NCI-H2227 (cell line): ENCODE data around the gene ARRDC4.

Experiments used
- DNase-seq: peaks from one replicate; lab custom pipeline; 2025; ENCODE audit not compliant: unreplicated experiment; lab: John Stamatoyannopoulos, UW

The ARRDC4 gene

GRCh38 chr15:97995881-97996603, 35.5 kb downstream of the ARRDC4 start:
- DNase-seq: no peak

- no peak for DNase-seq
These were observed 38.0 kb downstream of the ARRDC4 start for GRCh38 chr15:97998307-97999071.

- DNase-seq: no peak
These were observed 40.0 kb downstream of the ARRDC4 start for GRCh38 chr15:98000249-98001203.

GRCh38 chr15:98001663-98002194, 41.2 kb downstream of the ARRDC4 start:
- DNase-seq: no peak

- DNase-seq: no peak
These were observed 41.9 kb downstream of the ARRDC4 start for GRCh38 chr15:98002419-98002818.

GRCh38 chr15:98002866-98003265, 42.4 kb downstream of the ARRDC4 start:
- DNase-seq: no peak

GRCh38 chr15:98003518-98003917, 43.0 kb downstream of the ARRDC4 start:
- DNase-seq: no peak

- DNase-seq: no peak
These were observed 43.5 kb downstream of the ARRDC4 start for GRCh38 chr15:98003996-98004395.

GRCh38 chr15:98005659-98006058, 45.2 kb downstream of the ARRDC4 start:
- no peak for DNase-seq

- DNase-seq: no peak
These were observed 48.7 kb downstream of the ARRDC4 start for GRCh38 chr15:98009169-98009568.

GRCh38 chr15:98009971-98010370, 49.5 kb downstream of the ARRDC4 start:
- DNase-seq: no peak

- no peak for DNase-seq
These were observed 51.9 kb downstream of the ARRDC4 start for GRCh38 chr15:98012354-98012753.

- no peak for DNase-seq
These were observed 53.1 kb downstream of the ARRDC4 start for GRCh38 chr15:98013631-98014030.

GRCh38 chr15:98017150-98017964, 56.9 kb downstream of the ARRDC4 start:
- DNase-seq: no peak

GRCh38 chr15:98018761-98019351, 58.4 kb downstream of the ARRDC4 start:
- DNase-seq: no peak
